SK-N-DZ (cell line): Measurements from ENCODE around the gene ARAP2.

ENCODE experiments used
- DNase-seq: peaks from one replicate; pipeline ENCODE4 v3.0.0-alpha.2; 2015; ENCODE audit warnings: low spot score

ARAP2 gene

GRCh38 chr4:36218121-36218520 is 26.2 kb downstream of the ARAP2 start:
- DNase-seq, result no peak

- no peak for DNase-seq
Measured at GRCh38 chr4:36215627-36216026, 28.7 kb downstream of the ARAP2 start.

GRCh38 chr4:36214735-36215485 is 29.4 kb downstream of the ARAP2 start:
- DNase-seq, result no peak

GRCh38 chr4:36213977-36214376 is 30.3 kb downstream of the ARAP2 start:
- DNase-seq, result no peak

DNA sequence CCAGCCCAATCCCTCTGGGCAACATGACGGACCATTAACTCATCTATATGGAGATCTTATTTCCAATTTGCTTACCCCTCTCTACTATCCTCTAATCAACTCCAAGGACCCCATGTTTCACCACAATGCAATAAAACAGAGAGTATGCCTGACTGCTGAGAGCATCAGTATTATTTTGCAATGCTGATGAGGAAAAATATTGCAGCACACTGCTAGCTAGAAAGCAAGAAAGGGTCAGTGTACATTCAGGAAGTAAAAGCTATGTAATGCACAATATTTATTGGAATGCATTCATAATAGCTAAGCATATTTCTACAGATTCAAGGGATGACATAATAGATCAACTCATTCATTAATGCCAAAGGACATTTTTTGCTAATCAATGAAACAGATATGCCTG is 33.2 kb downstream of the ARAP2 start:
- no peak for DNase-seq

DNA sequence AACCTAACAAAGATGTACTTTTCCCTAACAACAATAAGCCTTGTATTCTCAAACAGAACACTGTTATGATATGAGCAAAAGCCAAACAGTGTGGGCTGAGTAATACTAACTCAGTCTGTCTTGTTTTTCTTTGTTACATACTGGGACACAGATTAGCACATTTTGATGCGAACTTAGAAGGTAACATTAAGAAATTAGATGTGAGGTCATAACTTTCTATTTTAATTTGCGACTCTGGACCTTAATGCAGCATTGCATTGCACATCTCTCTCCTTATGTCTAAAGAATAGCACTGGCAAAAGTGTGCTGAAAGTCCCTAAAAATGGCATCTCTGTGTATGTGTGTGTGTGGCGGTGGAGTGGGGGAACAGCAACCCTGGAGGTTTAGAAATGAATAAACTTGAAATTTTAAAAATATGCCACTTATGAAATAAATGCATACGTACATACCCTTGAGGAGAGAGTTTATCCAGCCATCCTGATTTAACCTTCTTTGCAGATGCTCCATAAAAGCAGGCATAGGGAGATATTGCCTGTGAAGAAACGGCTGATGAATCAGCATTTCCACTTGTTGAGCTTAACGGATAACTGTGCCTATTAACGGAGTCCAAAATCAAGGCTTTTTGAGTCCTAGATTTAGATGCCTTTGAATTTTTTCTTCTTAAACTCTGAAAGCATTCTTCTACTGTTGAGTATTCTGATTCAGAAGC is 34.2 kb downstream of the ARAP2 start:
- DNase-seq, result no peak

GRCh38 chr4:36208893-36209473 is 35.3 kb downstream of the ARAP2 start:
- DNase-seq, result no peak

DNA sequence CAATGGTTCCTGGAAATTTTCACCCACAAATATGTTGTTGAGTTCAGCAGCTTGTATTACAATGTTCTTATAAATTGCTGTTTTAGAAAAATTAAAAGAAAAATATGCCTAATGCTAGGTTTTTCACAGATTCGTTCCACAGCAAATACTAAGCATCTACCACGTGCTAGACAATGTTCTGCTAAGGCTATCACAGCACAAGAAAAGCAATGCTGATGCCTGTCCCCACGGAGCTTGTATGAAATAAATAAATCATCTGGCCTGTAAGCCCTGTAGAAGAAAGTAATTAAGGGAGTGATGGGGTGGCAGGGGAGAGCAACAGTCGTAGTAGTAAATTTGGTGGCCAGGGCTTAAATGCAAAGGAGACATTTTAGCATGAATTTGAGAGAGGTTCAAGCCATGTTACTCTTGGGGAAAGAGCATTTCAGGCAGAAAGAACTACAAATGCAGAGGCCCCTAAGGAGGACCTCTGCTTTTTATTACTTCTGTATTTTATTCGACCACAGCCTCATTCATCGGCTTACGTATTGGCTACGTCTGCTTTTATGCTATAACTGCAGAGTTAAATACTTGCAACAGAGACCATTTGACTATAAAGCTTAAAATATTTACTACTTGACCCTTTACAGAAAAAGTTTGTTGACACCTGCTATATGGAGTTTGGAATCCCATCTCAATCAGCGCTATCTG is 36.3 kb downstream of the ARAP2 start:
- DNase-seq, result no peak

DNA sequence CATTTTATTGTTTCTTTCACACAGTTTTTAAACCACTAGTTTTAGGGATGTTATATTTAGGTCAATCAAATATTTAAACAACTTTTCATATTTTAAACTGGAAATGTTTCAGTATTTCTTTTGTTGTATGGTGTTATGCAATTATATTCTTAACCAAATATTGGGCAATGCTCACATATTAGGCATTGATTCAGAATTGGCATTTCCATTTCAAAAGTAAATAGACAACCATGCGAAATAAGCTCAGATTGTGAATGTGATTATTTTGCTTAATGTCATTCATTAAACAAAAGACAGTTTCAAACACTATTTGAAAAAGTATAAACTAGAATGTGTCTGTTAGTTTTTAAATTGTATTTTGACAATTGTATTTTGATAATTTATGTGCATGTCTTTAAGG is 36.9 kb downstream of the ARAP2 start:
- DNase-seq, result no peak

- no peak for DNase-seq
Measured at GRCh38 chr4:36206603-36207311, 37.6 kb downstream of the ARAP2 start.

GRCh38 chr4:36206012-36206411 is 38.3 kb downstream of the ARAP2 start:
- DNase-seq, result no peak

- DNase-seq, result no peak
Measured at GRCh38 chr4:36198861-36199260, 45.5 kb downstream of the ARAP2 start.

GRCh38 chr4:36198068-36198808 is 46.1 kb downstream of the ARAP2 start:
- no peak for DNase-seq

DNA sequence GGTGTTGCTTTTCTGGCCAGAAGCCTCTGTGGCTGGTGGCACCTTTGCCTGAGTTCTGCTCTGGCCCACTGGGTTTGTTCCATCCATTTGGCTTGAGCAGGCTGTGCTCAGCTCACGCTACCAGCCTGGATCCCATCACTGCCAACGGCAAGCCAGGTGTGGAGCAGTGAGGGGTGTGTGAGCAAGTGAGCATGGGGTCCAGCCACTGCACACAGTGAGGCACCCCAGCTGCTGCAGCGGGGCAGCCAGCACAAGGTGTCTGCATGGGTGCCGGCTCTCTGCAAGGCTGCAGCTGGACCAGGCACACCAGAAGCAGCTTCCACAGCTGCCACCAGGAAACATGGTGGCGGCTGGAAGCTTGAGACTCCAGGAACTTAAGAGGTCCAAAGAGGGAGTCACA is 46.8 kb downstream of the ARAP2 start:
- no peak for DNase-seq

GRCh38 chr4:36196145-36196913 is 48.0 kb downstream of the ARAP2 start:
- no peak for DNase-seq

DNA sequence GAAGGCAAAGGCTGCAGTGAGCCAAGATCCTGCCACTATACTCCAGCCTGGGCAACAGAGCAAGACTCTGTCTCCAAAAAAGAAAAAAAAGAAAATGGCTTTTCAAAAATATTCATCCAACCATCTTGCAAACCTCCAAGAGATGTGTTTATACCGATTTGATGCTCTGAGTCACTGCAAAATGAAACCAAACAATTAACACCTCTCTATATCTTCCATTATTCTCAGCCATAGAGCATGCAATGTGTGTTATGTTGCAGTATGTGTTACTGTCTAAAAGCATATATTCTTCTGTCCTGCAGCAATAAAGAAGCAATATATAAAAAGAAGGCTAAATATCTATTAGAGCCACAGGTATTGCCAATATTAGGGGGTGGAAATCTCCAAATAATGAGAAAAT is 51.4 kb downstream of the ARAP2 start:
- DNase-seq, result no peak

DNA sequence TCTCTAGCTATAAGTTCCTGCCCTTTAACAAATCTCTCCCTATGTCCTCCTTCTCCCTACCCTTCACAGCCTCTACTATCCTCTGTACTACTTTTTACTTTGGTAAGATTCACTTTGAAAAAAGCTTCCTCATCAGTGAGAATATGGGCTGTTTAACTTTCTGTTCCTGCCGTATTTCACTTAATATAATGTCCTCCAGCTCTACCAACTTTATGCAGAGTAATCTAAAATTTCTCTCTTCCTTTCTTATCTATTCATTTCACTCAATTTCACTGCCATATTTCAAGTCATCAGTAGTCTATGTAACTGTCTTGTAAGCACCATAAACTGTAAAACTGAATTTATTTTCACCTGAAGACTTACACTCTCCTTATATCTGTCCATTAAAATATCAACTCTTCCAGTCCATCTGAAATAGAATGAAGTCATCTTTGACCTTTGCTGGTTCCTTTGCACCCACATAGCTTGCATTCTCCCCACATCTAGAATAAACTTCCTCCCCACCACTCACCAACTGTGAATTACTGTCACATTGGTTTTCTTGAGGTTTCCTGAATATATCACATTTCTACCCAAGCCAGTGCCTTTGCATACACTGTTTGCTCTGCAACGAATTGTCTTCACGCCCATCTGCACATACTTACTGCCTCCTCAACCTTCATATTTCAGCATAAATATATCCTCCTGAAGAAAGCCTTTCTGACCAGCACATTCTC is 54.6 kb downstream of the ARAP2 start:
- no peak for DNase-seq

GRCh38 chr4:36187723-36188333 is 56.5 kb downstream of the ARAP2 start:
- peak; percentile 32 for DNase-seq
